ENCODE results near the gene FMO2.

Gene FMO2

GRCh38 chr1:171188388-171189266, 3.5 kb downstream of the FMO2 start:
- Histone ChIP-seq H3K79me2 (ENCODE audit: insufficient read depth, low read depth) (no peaks in the 10 kb centered on the region), H3K9ac (no peak overlapping the region), H3K36me3 (ENCODE audit: insufficient read depth) (no peaks in the 10 kb centered on the region), H3K4me1 (ENCODE audit: low read depth, poor library complexity, severe bottlenecking) (no peaks in the 10 kb centered on the region), H3K4me2 (no peak overlapping the region), H3K4me3 (IDR thresholded peaks at IDR 0.05; ENCODE audit: insufficient read depth, low read depth, low read length) (no peak overlapping the region), H3K27ac (no peak overlapping the region), H4K20me1 (ENCODE audit: insufficient read depth) (no peaks in the 10 kb centered on the region), H2AFZ (ENCODE audit: low read depth) (no peak overlapping the region), H3K27me3 (ENCODE audit: insufficient read depth, low read depth) (no peaks in the 10 kb centered on the region)
- TF ChIP-seq CTCF (conservative IDR thresholded peaks at IDR 0.05; ENCODE audit: low read depth, low read length), result peak; percentile 91

GRCh38 chr1:171191992-171192391, 6.9 kb downstream of the FMO2 start:
- H3K9ac ChIP-seq, result no peak overlapping the region
- no peaks in the 10 kb centered on the region for H3K79me2 ChIP-seq (ENCODE audit: insufficient read depth, low read depth)
- TF ChIP-seq CTCF (conservative IDR thresholded peaks at IDR 0.05; ENCODE audit: low read depth, low read length), result no peak
- H3K36me3 ChIP-seq (ENCODE audit: insufficient read depth), result no peaks in the 10 kb centered on the region
- H3K4me3 ChIP-seq (IDR thresholded peaks at IDR 0.05; ENCODE audit: insufficient read depth, low read depth, low read length), result no peak overlapping the region
- H4K20me1 ChIP-seq (ENCODE audit: insufficient read depth), result no peaks in the 10 kb centered on the region
- no peaks in the 10 kb centered on the region for H3K27me3 ChIP-seq (ENCODE audit: insufficient read depth, low read depth)
- no peak overlapping the region for H2AFZ ChIP-seq (ENCODE audit: low read depth)
- H3K4me1 ChIP-seq (ENCODE audit: low read depth, poor library complexity, severe bottlenecking), result no peaks in the 10 kb centered on the region
- no peak overlapping the region for H3K4me2 ChIP-seq
- no peak overlapping the region for H3K27ac ChIP-seq

GRCh38 chr1:171195767-171196166, 10.7 kb downstream of the FMO2 start:
- H3K36me3 ChIP-seq (ENCODE audit: insufficient read depth), result no peaks in the 10 kb centered on the region
- H3K27ac ChIP-seq, result no peak overlapping the region
- no peaks in the 10 kb centered on the region for H4K20me1 ChIP-seq (ENCODE audit: insufficient read depth)
- H2AFZ ChIP-seq (ENCODE audit: low read depth), result no peak overlapping the region
- H3K4me1 ChIP-seq (ENCODE audit: low read depth, poor library complexity, severe bottlenecking), result no peaks in the 10 kb centered on the region
- no peak overlapping the region for H3K4me3 ChIP-seq (IDR thresholded peaks at IDR 0.05; ENCODE audit: insufficient read depth, low read depth, low read length)
- no peak for TF ChIP-seq CTCF (conservative IDR thresholded peaks at IDR 0.05; ENCODE audit: low read depth, low read length)
- H3K79me2 ChIP-seq (ENCODE audit: insufficient read depth, low read depth), result no peaks in the 10 kb centered on the region
- H3K4me2 ChIP-seq, result no peak overlapping the region
- no peaks in the 10 kb centered on the region for H3K27me3 ChIP-seq (ENCODE audit: insufficient read depth, low read depth)
- no peak overlapping the region for H3K9ac ChIP-seq

GRCh38 chr1:171196351-171196750, 11.3 kb downstream of the FMO2 start:
- Histone ChIP-seq H4K20me1 (ENCODE audit: insufficient read depth) (no peaks in the 10 kb centered on the region), H3K36me3 (ENCODE audit: insufficient read depth) (no peaks in the 10 kb centered on the region), H3K4me1 (ENCODE audit: low read depth, poor library complexity, severe bottlenecking) (no peaks in the 10 kb centered on the region), H3K27me3 (ENCODE audit: insufficient read depth, low read depth) (no peaks in the 10 kb centered on the region), H3K9ac (no peak overlapping the region), H3K4me3 (IDR thresholded peaks at IDR 0.05; ENCODE audit: insufficient read depth, low read depth, low read length) (no peak overlapping the region), H3K4me2 (no peak overlapping the region), H3K79me2 (ENCODE audit: insufficient read depth, low read depth) (no peaks in the 10 kb centered on the region), H2AFZ (ENCODE audit: low read depth) (no peak overlapping the region), H3K27ac (no peak overlapping the region)
- no peak for TF ChIP-seq CTCF (conservative IDR thresholded peaks at IDR 0.05; ENCODE audit: low read depth, low read length)
